NB4 (cell line): ENCODE measurements around the gene SMIM38.

Experiments
- DNase-seq: peaks from one replicate; pipeline ENCODE4 v3.0.0; 2010; ENCODE audit warnings: low read depth
- H3K4me3 ChIP-seq: one replicate; pipeline ENCODE4 v1.5.1; 2011; ENCODE audit warnings: mild to moderate bottlenecking, low read depth, low read length, moderate library complexity
- MYC ChIP-seq: IDR thresholded peaks from 2 replicates; pipeline ENCODE4 v1.6.1; 2011; ENCODE audit warnings: low read depth, low read length
- POLR2A ChIP-seq: IDR thresholded peaks from 2 replicates; pipeline ENCODE4 v1.6.1; 2011; ENCODE audit warnings: mild to moderate bottlenecking; ENCODE audit not compliant: insufficient read length; ENCODE audit errors: extremely low read depth
- TF ChIP-seq, protein P1 (sequence below): IDR thresholded peaks from 2 replicates; pipeline ENCODE4 v1.6.1; 2011; ENCODE audit warnings: low read depth, low read length
- TF ChIP-seq, protein P2 (sequence below): IDR thresholded peaks from one replicate; pipeline ENCODE4 v1.5.1; 2012; ENCODE audit warnings: low read depth, low read length

Gene SMIM38

GRCh38 chr11:69192301-69192721, 36.6 kb downstream of the SMIM38 start:
- DNase-seq, result no peak
- no peak overlapping the region for H3K4me3 ChIP-seq
- no peak for TF ChIP-seq MYC
- TF ChIP-seq, protein P1, sequence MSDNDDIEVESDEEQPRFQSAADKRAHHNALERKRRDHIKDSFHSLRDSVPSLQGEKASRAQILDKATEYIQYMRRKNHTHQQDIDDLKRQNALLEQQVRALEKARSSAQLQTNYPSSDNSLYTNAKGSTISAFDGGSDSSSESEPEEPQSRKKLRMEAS, result no peak
- TF ChIP-seq, protein P2, sequence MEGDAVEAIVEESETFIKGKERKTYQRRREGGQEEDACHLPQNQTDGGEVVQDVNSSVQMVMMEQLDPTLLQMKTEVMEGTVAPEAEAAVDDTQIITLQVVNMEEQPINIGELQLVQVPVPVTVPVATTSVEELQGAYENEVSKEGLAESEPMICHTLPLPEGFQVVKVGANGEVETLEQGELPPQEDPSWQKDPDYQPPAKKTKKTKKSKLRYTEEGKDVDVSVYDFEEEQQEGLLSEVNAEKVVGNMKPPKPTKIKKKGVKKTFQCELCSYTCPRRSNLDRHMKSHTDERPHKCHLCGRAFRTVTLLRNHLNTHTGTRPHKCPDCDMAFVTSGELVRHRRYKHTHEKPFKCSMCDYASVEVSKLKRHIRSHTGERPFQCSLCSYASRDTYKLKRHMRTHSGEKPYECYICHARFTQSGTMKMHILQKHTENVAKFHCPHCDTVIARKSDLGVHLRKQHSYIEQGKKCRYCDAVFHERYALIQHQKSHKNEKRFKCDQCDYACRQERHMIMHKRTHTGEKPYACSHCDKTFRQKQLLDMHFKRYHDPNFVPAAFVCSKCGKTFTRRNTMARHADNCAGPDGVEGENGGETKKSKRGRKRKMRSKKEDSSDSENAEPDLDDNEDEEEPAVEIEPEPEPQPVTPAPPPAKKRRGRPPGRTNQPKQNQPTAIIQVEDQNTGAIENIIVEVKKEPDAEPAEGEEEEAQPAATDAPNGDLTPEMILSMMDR, result no peak
- no peak for TF ChIP-seq POLR2A

DNA sequence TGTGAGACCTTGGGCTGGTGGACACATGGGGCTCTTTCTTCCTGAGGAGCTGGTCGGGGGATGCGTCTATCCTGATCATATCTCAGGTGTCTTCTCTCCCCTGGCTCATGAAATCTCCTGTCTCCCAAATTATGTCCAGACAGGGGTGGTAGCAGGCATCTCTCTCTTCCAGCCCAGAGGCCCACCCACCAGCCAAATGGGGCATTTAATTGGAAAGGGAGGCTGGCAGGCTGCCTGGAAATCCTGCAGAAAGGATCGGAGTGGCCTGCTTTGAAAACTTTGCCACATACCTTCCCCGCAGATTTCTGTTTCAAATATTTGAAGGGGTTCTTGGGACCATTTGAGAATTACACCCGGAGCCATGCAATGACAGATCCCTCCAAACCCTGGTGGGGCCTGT, 37.4 kb downstream of the SMIM38 start:
- DNase-seq, result no peak
- no peak overlapping the region for H3K4me3 ChIP-seq
- TF ChIP-seq MYC (no peak), POLR2A (no peak)
- TF ChIP-seq, protein P2, result no peak
- TF ChIP-seq, protein P1, result no peak

GRCh38 chr11:69193629-69194028, 37.9 kb downstream of the SMIM38 start:
- no peak overlapping the region for H3K4me3 ChIP-seq
- DNase-seq, result no peak
- TF ChIP-seq, protein P2, result no peak
- TF ChIP-seq POLR2A, result no peak
- TF ChIP-seq MYC, result no peak
- TF ChIP-seq, protein P1, result no peak

DNA sequence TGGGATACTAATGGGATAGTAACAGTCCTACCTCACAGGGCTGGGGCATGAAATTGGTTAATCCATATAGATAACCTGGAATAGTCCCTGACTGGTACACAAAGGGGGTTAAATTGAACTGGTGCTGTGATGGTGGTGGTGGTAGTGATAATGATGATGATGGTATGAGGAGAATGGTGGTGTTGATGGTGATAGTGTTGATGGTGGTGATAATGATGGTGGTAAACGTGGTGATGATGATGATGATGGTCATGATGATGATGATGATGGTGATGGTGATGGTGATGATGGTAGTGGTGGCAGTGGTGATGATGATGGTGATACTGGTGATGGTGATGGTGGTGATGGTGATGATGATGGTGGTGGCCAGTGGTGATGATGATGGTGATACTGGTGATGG, 38.7 kb downstream of the SMIM38 start:
- H3K4me3 ChIP-seq, result no peak overlapping the region
- TF ChIP-seq, protein P1, result no peak
- TF ChIP-seq, protein P2, result no peak
- no peak for TF ChIP-seq MYC
- no peak for TF ChIP-seq POLR2A
- no peak for DNase-seq

GRCh38 chr11:69194956-69195355, 39.2 kb downstream of the SMIM38 start:
- TF ChIP-seq, protein P1, result no peak
- TF ChIP-seq MYC, result no peak
- no peak for TF ChIP-seq POLR2A
- H3K4me3 ChIP-seq, result no peak overlapping the region
- no peak for DNase-seq

DNA sequence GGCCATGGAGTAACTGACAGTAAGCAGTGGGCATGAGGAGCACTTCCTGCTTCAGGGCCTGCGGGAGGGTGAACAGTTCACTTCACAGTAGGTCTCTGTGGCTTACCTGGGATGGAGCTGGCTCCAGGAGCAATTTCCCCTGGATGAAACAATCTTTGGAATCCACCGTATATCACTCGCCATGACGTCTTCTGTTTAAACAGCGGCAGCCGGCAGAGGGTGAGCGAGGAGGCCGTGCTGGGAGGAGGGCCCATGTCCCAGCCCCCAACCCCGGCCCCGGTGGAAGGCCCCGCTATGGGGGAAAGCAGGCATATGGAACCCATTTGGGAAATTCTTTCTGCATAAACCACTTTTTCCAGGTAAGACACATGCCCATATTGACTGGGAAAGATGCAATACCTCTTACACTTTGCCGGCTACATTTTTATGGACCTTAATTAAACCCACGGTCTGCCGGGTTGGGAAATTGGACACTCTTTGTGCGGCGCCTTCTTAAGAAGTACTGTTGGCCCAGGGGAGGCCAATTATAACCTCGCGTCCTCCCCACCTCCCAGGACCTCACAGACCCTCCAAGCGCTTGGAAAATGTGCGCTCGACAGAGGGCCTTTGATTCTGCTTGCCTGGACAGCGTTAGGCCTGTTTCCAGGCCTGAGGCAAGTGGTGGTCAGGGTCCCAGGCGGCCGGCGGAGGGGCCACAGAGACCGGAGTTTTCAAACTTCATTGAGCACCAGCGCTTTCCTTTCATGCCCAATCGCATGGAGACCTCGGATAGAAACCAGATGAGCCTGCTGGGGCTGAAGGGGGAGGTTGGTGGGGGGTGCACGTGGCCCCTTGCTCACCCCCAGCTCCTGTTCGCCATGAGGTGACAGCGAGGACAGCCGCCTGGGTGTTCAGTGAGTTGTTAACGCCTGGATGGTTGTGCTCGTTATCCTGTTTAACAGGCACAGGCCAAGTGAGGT, 40.4 kb downstream of the SMIM38 start:
- TF ChIP-seq MYC (no peak), POLR2A (no peak)
- TF ChIP-seq, protein P1, result no peak
- TF ChIP-seq, protein P2, result no peak
- DNase-seq, result no peak
- H3K4me3 ChIP-seq, result no peak overlapping the region
